ENCODE data around the gene EVL.

DNA sequence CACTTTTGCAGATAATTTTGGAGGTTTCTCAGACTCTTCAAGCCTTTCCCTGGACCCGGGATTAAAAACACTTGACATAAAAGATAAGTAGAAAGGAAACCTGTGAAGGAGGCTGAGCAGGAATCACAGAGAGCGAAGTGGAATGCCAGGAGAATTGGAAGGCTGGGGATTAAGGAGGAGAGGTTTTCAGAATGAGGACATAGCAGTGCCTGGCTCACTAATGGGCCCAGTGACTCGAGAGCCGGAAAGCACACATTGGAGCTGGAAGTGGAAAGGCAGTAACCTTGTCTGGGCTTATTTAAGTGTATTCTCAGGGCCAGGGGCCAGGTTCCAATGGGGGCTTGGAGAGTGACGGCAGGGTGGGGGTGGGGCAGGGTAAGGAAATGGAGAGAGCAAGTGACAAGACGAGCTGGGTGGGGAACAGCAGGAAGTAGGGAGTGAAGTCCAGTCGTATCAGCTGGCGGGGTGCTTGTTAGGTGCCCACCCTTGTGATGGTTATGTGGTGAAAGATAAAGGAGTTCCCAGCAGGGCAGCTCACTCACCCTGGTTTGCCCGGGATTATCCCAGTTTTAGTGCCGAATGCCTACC is 13.1 kb downstream of the EVL start:
- no peak for TF ChIP-seq SUZ12 (IDR thresholded peaks at IDR 0.05; ENCODE audit: extremely low read depth, insufficient read depth, insufficient read length)
- no peak for TF ChIP-seq YY1 (IDR thresholded peaks at IDR 0.05; ENCODE audit: insufficient read depth, insufficient read length)
